Heart right ventricle (tissue), 16 donors: ENCODE results near the gene SVIL. TPM values are rescaled to one million over a fixed set of nuclear protein-coding genes. Genes with fewer than 3 reads are reported as not detected.
"Not testable (repeated sequence)": the region's sequence is repeated elsewhere in the genome, so short reads cannot be mapped to it uniquely, and the experiment has no call there.

Experiments used
- ATAC-seq, 8 donors: fragments of 200-7000 bp; cut with Tn5 transposase; one replicate each; pipeline ENCODE4 v1.9.1; 2020; ENCODE audit warnings: mild to moderate bottlenecking in 8 of 8, moderate library complexity in 8 of 8, moderate number of reproducible peaks in 1 of 8
- DNase-seq, 2 donors: peaks; one replicate each; pipeline ENCODE4 v3.0.0-alpha.2; 2020
- H3K27ac ChIP-seq, 10 donors: fragments of 200-600 bp; sonication (generic) in 2 of 10; one replicate each; pipeline versions ENCODE4 v1.5.0 to v1.8.0; 2020 to 2022; ENCODE audit warnings: mild to moderate bottlenecking in 3 of 10
- H3K27me3 ChIP-seq, 7 donors: fragments of 200-600 bp; one replicate each; pipeline ENCODE4 v1.8.0; 2021 to 2022; ENCODE audit warnings: mild to moderate bottlenecking in 2 of 7
- H3K36me3 ChIP-seq, 9 donors: fragments of 200-600 bp; sonication (generic) in 1 of 9; one replicate each; pipeline versions ENCODE4 v1.5.0 to v1.8.0; 2020 to 2022; ENCODE audit warnings: mild to moderate bottlenecking in 2 of 9
- H3K4me1 ChIP-seq, 9 donors: fragments of 200-600 bp; sonication (generic) in 1 of 9; one replicate each; pipeline versions ENCODE4 v1.5.0 to v1.8.0; 2020 to 2022; ENCODE audit warnings: mild to moderate bottlenecking in 4 of 9
- H3K4me3 ChIP-seq, 10 donors: fragments of 200-600 bp; sonication (generic) in 2 of 10; one replicate each; pipeline versions ENCODE4 v1.5.0 to v1.8.0; 2020 to 2022; ENCODE audit warnings: mild to moderate bottlenecking in 7 of 10, moderate library complexity in 2 of 10
- H3K9me3 ChIP-seq, 11 donors: fragments of 200-600 bp in 10 of 11; sonication (generic) in 2 of 11; one replicate each; pipeline versions ENCODE4 v1.5.0 to v1.8.0; 2013 to 2022; ENCODE audit warnings: mild to moderate bottlenecking in 2 of 11, control low read depth in 1 of 11, moderate library complexity in 1 of 11
- WGBS, 2 donors: extraction: QIAGEN DNeasy Blood & Tissue Kit; methylation state at CpG; one replicate each; pipeline ENCODE4 v1.1.7; 2013; ENCODE audit warnings: inconsistent platforms in 1 of 2; 5-methylcytosine and 5-hydroxymethylcytosine counted together
- intact Hi-C, 10 donors: fragments of 100-400 bp; cut with DNase I; formaldehyde crosslinking; loops; one replicate each; pipeline versions ENCODE4 v1.11.1 to v1.14.2; 2022
- polyA plus RNA-seq, 2 donors: library from polyadenylated mRNA; stranded (reverse); fragments of 200-250 nt; gene quantifications; one replicate each; pipeline ENCODE4 v1.2.3, GENCODE V29; 2013
- total RNA-seq, 10 donors: library from RNA; stranded (reverse); fragmentation: NEBNext Ultra II Directional in 3 of 10; extraction: Animal tissue kit (Norgen Biotek cat#: 25700) in 3 of 10; gene quantifications; one replicate each; pipeline versions ENCODE4 v1.2.1 to v1.2.4, GENCODE V29; 2021 to 2023
- TF ChIP-seq, protein P1 (sequence below), 9 donors: fragments of 200-600 bp; sonication (generic) in 2 of 9; IDR thresholded peaks; one replicate each; pipeline versions ENCODE4 v1.5.0 to v1.8.0; 2021 to 2022; ENCODE audit warnings: antibody characterized with exemption in 9 of 9, mild to moderate bottlenecking in 5 of 9, moderate library complexity in 1 of 9
- donor health status: Arrhythmogenic right ventricular cardiomyopathy.
- donor health status: ischemic (EF 13 %, LVEDD 7.1; RV severe dilation, severe dysfunction).
- donor health status: healthy with polysubstance abuse.
- donor health status: DM: no; HTN: yes; CAD: no.
- donor health status: DM: no; HTN: no; CAD: no.
- donor health status: ischemic (EF 25% LVEDD 6.9; RV normal size, moderate dysfunction).
- donor health status: ischemic (EF 25% LVEDD 5.7; RV mildly dilated, moderate dysfunction).
- donor health status: healthy.
- donor health status: DM: yes; HTN: yes; CAD: no.
- donor health status: Ischemic cardiomyopathy.
- donor health status: ischemic (EF 35%, LVEDD 5.7; RV mildly dilated, moderate dysfunction).
- donor health status: nonischemic (EF 11% LVEDD 7.7; RV severe dilation, severe dysfunction).
- donor health status: DM: yes; HTN: yes; CAD: no.
- donor health status: PGD.
- donor health status: ischemic (EF 29% LVEDD 5.4; RV normal size, mild dysfunction).
- donor health status: nonischemic (EF 23%, LVEDD 6.1; RV moderate dilation, normal function).

The SVIL gene
- total and polyA plus RNA-seq, 12 donors, result 38.6 to 655 (median 450) TPM

DNA sequence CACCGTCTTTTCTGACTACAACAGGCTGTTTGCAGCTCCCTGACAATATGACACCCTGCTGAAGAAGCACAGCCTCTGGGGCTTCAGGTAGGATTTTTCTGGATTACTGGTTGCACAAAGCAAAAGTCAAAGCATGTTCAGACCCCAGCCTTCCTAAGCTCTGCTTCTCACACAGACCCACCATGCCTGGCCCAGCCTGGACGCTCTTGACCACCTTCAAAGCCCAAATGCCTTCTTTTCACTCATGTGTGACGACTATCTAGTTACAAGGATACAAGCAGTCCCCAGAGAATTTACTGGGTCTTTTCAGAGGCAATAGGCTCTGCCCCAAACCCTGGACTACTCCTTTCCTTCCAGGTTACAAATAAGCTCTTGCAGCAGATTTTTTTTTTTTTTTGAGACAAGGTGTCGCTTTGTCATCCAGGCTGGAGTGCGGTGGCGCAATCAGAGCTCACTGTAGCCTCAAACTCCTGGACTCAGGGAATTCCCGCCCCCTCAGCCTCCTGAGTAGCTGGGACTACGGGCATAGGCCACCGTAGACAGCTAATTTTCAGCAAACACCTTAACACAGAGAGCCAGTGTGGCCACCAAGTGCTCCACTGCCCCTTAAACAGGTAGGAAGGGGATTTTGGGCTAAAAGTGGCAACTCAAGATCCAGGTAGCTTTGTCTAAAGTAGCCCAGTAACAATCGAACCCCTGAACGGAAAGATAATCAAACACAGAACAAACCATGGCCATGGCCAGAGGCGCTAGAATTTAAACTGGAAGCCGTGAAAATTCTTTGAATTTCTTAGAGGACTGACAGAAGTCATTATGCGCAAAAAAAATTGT lies 16.2 kb downstream of the SVIL start:
- TF ChIP-seq, protein P1, sequence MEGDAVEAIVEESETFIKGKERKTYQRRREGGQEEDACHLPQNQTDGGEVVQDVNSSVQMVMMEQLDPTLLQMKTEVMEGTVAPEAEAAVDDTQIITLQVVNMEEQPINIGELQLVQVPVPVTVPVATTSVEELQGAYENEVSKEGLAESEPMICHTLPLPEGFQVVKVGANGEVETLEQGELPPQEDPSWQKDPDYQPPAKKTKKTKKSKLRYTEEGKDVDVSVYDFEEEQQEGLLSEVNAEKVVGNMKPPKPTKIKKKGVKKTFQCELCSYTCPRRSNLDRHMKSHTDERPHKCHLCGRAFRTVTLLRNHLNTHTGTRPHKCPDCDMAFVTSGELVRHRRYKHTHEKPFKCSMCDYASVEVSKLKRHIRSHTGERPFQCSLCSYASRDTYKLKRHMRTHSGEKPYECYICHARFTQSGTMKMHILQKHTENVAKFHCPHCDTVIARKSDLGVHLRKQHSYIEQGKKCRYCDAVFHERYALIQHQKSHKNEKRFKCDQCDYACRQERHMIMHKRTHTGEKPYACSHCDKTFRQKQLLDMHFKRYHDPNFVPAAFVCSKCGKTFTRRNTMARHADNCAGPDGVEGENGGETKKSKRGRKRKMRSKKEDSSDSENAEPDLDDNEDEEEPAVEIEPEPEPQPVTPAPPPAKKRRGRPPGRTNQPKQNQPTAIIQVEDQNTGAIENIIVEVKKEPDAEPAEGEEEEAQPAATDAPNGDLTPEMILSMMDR (IDR thresholded peaks at IDR 0.05), result no peak
- intact Hi-C loops, result no loop called here
- Histone ChIP-seq H3K27me3 (no peaks in the 10 kb centered on the region), H3K27ac (peak overlapping the region; percentile 37 to 75 (median 70)), H3K4me3 (peak overlapping the region in 4 of 10 donors; percentile 3 to 16 (median 8)), H3K4me1 (peaks cover 0 to 58% (median 46%) of the 10 kb centered on the region in 9 donors), H3K9me3 (no peaks in the 10 kb centered on the region), H3K36me3 (no peaks in the 10 kb centered on the region)
- ATAC-seq (peak in 7 of 8 donors; percentile 26 to 61 (median 46)), DNase-seq (no peak)
- WGBS, 2 donors, result 59% methylated on average over 14 of the region's 14 CpGs

DNA sequence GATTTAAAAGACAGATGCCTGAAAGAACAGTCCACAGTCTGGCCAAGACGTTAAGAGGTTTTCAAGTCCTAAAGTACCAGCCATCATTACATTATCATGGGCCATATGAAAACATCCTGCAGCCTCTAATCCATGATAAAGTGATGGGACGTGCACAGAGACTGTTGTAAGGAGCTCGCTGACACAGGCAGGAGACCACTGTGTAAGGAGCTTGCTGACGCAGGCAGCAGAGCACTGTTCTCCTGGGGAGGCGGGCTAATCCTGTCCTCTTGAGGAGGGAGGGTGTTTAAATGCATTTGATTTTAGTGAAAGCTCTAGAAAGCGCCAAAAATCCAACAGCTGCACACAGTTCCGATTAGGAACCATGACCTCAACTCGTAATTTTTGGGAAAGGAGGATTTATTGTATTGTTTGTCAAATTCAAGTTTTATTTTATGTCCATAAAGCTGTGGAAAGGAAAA lies 16.9 kb downstream of the SVIL start:
- Histone ChIP-seq H3K27me3 (no peaks in the 10 kb centered on the region), H3K9me3 (no peaks in the 10 kb centered on the region), H3K36me3 (no peaks in the 10 kb centered on the region), H3K27ac (peak overlapping the region; percentile 37 to 75 (median 70)), H3K4me1 (peaks cover 0 to 51% (median 44%) of the 10 kb centered on the region in 9 donors), H3K4me3 (peak overlapping the region in 4 of 10 donors; percentile 3 to 16 (median 8))
- ATAC-seq (peak; percentile 31 to 77 (median 66)), DNase-seq (peak in 1 of 2 donors; percentile 44)
- intact Hi-C loops, result no loop called here
- TF ChIP-seq, protein P1 (IDR thresholded peaks at IDR 0.05), result no peak
- 26 to 33% methylated on average over 8 of the region's 8 CpGs for WGBS, 2 donors

DNA sequence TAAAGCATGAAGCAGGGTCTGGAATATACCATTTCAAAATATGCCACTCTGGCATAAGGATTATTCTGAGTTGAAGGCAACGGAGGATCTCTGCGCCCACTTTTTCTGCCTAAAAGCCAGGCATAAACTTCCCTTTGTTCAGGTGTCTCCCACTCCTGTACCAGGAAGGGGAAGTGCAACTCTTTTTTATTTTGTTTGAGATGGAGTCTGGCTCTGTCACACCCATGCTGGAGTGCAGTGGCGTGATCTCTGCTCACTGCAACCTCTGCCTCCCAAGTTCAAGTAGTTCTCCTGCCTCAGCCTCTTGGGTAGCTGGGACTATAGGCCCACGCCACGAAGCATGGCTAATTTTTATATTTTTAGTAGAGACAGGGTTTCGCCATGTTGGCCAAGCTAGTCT lies 18.2 kb downstream of the SVIL start:
- Histone ChIP-seq H3K4me3 (no peak overlapping the region), H3K27me3 (no peaks in the 10 kb centered on the region), H3K4me1 (peaks cover 4 to 60% (median 49%) of the 10 kb centered on the region in 9 donors), H3K27ac (no peak overlapping the region), H3K9me3 (no peaks in the 10 kb centered on the region), H3K36me3 (no peaks in the 10 kb centered on the region)
- WGBS, 2 donors, result 94 to 95% methylated on average over 6 of the region's 6 CpGs
- DNase-seq (no peak), ATAC-seq (no peak)
- TF ChIP-seq, protein P1 (IDR thresholded peaks at IDR 0.05), result no peak
- intact Hi-C loops, result no loop called here

DNA sequence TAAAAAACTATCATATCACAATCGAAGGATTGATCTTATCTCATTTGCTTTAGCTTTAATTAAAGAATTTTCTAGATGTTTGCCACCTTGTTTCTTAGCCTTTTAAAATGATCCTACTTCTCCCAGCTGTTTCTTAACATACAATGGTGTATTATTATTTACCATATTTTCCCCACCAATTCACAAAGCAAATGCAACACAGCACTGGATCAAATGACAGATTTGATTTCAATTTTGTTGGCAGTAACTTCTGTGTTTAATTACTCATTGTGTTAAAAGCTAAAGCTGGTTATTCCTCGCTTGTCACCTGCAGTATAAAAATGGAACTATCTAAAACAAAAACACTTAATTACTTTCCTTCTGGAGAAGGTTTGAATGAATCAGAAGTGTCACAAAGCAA lies 19.6 kb downstream of the SVIL start:
- Histone ChIP-seq H3K9me3 (no peaks in the 10 kb centered on the region), H3K36me3 (no peaks in the 10 kb centered on the region), H3K27me3 (no peaks in the 10 kb centered on the region), H3K27ac (no peak overlapping the region), H3K4me3 (no peak overlapping the region), H3K4me1 (peaks cover 4 to 60% (median 50%) of the 10 kb centered on the region in 9 donors)
- no peak for DNase-seq
- ATAC-seq, result no peak
- WGBS, 2 donors, result 63 to 71% methylated on average over 2 of the region's 2 CpGs
- TF ChIP-seq, protein P1 (IDR thresholded peaks at IDR 0.05), result no peak
- intact Hi-C loops, result no loop called here

DNA sequence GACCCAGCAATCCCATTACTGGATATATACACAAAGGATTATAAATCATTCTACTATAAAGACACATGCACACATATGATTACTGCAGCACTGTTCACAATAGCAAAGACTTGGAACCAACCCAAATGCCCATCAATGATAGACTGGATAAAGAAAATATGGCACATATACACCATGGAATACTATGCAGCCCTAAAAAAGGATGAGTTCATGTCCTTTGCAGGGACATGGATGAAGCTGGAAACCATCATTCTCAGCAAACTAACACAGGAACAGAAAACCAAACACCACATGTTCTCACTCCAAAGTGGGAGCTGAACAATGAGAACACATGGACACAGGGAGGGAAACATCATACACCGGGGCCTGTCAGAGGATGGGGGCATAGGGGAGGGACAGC lies 20.5 kb downstream of the SVIL start:
- DNase-seq, H3K27me3 ChIP-seq, H3K36me3 ChIP-seq, H3K27ac ChIP-seq, H3K4me3 ChIP-seq, H3K9me3 ChIP-seq, intact Hi-C loops, ATAC-seq: not testable (repeated sequence)
- WGBS, 2 donors, result 94 to 98% methylated on average over 1 of the region's 1 CpG
- H3K4me1 ChIP-seq, result peaks cover 4 to 60% (median 54%) of the 10 kb centered on the region in 9 donors
